Activated T-cell treated with anti-CD3 and anti-CD28 coated beads, Interleukin-2, amount 50 U/mL, for 72 hours (primary cell): ENCODE measurements around the gene UBE3C. TPM values are rescaled to one million over a fixed set of nuclear protein-coding genes. Genes with fewer than 3 reads are reported as not detected.
A peak's percentile ranks its signal among the peaks of the same experiment; 100 is the strongest.
"Not testable (repeated sequence)": the region's sequence is repeated elsewhere in the genome, so short reads cannot be mapped to it uniquely, and the experiment has no call there.

Experiments used
- ATAC-seq, 2 donors: fragments of 150-1000 bp; cut with Tn5 transposase; replicated peaks in 1 of 2; 2 replicates each; pipeline ENCODE4 v1.10.0; 2021; ENCODE audit warnings: moderate library complexity in 2 of 2, mild to moderate bottlenecking in 1 of 2
- DNase-seq, 2 donors: peaks; one replicate each; pipeline ENCODE4 v3.0.0; 2021 to 2022; ENCODE audit warnings: mixed read lengths in 1 of 2
- H3K27ac Mint-ChIP-seq: one replicate; pipeline ENCODE4 v1.8.0; 2022; ENCODE audit warnings: mild to moderate bottlenecking, moderate library complexity, mixed read lengths
- H3K27me3 Mint-ChIP-seq: one replicate; pipeline ENCODE4 v1.8.0; 2022; ENCODE audit warnings: low read depth, mixed read lengths
- H3K36me3 Mint-ChIP-seq, 2 donors: one replicate each; pipeline ENCODE4 v1.8.0; 2022; ENCODE audit warnings: mixed read lengths in 2 of 2, mild to moderate bottlenecking in 1 of 2; ENCODE audit not compliant: insufficient read depth in 2 of 2
- H3K4me1 Mint-ChIP-seq: one replicate; pipeline ENCODE4 v1.8.0; 2022; ENCODE audit warnings: low read depth, mixed read lengths
- H3K4me3 Mint-ChIP-seq, 2 donors: one replicate each; pipeline ENCODE4 v1.8.0; 2022; ENCODE audit warnings: mild to moderate bottlenecking in 2 of 2, mixed read lengths in 2 of 2, moderate library complexity in 2 of 2
- H3K9me3 Mint-ChIP-seq, 2 donors: one replicate each; pipeline ENCODE4 v1.8.0; 2022; ENCODE audit warnings: mixed read lengths in 2 of 2
- total RNA-seq, 2 donors: library from RNA; stranded (reverse); gene quantifications; one replicate each; pipeline ENCODE4 v1.2.3, GENCODE V29; 2022

UBE3C gene
- total RNA-seq, 2 donors from 2014 or later = 39.6 to 42.6 TPM

DNA sequence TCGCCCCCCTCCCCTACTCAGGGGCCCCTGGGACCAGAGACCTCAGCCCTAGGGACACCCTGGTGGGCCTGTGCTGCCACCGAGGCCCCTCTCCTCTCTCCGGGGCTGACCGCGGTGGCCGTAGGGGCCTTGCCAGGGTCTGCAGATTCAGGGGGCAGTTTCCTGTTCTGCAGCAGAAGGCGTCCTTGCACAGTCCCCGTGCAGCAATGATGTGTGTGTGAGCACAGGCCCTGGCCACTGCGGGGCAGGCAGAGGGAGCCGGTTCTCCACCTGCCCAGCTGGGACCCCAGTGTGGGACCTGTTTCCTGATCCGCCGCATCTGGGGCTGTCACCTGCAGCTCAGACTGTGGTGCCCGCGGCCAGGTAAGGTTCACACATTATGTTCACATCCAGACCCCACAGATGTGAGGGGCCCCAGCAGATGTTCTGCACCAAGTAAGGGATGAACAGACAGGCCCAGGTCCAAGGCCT is 137.4 kb downstream of the UBE3C start:
- Mint-ChIP-seq H3K4me3 (no peak overlapping the region), H3K27ac (no peak overlapping the region), H3K4me1 (peaks cover 20% of the 10 kb centered on the region), H3K36me3 (no peaks in the 10 kb centered on the region), H3K27me3 (peaks cover 23% of the 10 kb centered on the region), H3K9me3 (no peaks in the 10 kb centered on the region)
- DNase-seq = no peak
- no peak for ATAC-seq

DNA sequence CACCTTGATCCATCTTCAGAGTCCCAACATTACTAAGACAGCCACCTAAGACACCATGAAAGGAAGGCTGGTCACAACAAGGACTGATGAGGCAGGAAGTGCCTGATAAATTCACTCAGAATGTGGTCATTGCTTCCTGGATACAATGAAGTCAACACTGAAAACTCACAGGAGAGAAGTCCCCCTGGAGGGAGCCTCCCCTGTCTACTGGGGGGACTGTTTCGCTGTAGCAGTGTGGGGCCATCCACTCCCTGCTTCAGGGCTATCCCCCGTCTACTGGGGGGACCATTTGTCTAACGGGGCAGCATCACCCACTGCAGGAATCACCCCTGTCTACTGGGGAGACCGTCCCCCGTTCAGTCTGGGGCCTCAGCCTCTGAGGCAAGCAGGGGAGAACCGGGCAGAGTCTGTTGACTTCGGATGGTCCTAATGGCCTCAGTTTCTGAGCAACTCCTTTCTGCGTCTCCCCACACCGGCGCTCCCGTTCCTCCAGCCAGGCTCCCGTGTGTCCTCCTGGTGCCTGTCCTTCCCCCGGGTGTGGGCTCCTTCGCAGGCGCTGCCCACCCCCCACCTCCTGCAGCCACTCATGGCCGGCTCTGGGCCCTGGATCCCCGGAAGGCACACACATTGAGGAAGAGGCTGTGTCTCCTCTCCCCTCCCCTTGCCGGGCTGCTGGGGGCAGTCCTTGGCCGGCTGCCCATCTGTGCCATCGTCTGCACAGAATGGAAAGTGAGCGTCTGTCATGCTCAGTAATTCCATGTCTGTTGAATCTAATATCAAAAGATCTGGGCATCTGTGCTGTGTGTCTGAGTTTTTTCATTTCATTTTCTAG is 138.2 kb downstream of the UBE3C start:
- no peak overlapping the region for H3K27ac Mint-ChIP-seq
- no peak overlapping the region for H3K4me3 Mint-ChIP-seq
- DNase-seq (no peak), ATAC-seq (peak; percentile 33 to 63)
- H3K4me1 Mint-ChIP-seq = peaks cover 20% of the 10 kb centered on the region
- peaks cover 23% of the 10 kb centered on the region for H3K27me3 Mint-ChIP-seq
- no peaks in the 10 kb centered on the region for H3K36me3 Mint-ChIP-seq
- no peaks in the 10 kb centered on the region for H3K9me3 Mint-ChIP-seq

DNA sequence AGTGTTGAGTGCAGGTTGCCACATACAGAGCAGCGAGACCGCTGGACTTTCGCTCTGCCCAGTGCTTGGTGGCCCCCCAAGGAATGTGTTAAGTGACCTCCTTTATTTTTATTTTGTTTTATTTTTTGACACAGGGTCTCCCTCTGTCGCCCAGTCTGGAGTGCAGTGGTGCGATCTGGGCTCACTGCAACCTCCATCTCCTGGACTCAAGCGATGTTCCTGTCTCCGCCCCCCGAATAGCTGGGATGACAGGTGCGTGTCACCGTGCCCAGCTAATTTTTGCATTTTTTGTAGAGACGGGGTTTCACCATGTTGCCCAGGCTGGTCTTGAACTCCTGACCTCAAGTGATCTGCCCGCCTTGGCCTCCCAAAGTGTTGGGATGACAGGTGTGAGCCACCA is 138.8 kb downstream of the UBE3C start:
- not testable (repeated sequence) for H3K36me3 Mint-ChIP-seq, H3K4me3 Mint-ChIP-seq, H3K9me3 Mint-ChIP-seq, ATAC-seq, H3K27ac Mint-ChIP-seq, DNase-seq
- Mint-ChIP-seq H3K27me3 (peaks cover 23% of the 10 kb centered on the region), H3K4me1 (peaks cover 20% of the 10 kb centered on the region)

DNA sequence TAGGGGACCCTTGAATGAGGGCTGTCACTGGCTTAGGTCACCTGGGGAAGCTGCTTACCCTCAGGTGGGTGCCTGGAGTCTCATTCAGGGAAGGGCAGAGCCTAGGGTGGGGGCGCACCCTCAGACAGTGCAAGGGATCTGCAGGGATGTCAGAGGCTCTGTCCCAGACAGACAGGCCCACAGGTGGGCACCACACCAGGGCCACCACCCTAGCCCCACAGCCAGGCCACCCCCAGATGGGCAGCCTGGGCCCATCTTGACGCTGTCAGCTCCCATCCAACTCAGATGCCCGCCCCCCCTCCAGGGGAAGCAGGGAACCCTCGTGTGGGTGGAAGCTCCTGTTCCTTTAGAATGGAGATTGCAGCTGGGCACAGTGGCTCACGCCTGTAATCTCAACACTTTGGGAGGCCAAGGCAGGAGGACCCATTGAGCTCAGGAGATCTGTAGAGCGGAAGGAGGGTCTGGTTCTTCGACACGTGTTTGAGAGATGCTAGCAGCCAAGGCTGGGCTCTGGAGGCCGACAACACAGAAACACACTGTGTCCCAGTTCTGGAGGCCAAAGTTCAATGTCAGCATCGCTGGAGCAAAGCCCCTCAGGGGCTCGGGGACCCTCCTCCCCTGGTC is 139.6 kb downstream of the UBE3C start:
- Mint-ChIP-seq H3K4me1 (peaks cover 20% of the 10 kb centered on the region), H3K4me3 (peak overlapping the region in 1 of 2 donors; percentile 52), H3K9me3 (no peaks in the 10 kb centered on the region), H3K36me3 (no peaks in the 10 kb centered on the region), H3K27me3 (peaks cover 23% of the 10 kb centered on the region), H3K27ac (no peak overlapping the region)
- ATAC-seq = no peak
- DNase-seq = no peak

DNA sequence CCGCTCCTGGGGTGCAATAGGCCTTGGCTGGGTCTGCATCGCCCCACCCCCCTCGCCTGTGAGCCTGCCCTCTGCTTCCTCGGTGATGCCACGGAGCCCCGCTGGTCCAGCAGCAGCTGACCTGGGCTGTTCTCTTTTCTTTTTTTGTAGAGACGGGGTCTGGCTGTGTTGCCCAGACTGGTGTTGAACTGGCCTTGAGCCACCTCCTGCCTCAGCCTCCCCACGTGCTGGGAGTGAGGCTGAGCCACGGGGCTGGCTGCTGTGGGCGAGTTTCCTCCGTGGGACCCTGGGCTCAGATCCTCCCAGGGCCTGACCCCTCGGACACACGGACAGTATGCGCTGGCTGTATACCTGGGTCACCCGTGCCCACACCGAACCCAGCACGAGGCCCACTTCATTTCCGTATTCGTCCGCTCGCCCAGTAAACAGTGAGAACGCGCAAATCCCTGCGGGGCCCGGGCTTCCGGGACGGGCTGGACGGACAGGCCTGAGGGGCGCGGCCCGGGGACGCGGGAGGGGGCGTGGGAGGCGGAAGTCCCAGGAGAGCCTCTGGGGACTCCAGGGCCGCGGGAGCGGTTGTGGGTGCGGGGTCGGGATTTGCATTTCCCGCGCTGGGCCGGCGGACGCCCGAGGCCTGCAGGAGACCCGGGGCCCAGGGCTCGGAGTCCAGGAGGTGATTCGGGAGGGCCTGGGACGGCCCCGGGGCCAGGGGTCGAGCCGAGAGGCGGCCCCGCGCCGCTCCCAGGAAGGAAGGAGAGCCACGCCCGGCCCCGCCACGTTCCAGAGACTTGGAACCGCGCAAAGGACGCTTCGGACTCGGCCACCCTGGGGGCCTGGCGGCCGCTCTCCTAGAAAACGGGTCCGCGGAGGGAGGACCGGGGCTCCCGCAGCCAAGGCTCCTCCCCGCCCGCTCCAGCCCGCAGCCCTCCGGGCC is 140.3 kb downstream of the UBE3C start:
- Mint-ChIP-seq H3K9me3 (no peaks in the 10 kb centered on the region), H3K27me3 (peaks cover 23% of the 10 kb centered on the region), H3K4me1 (peaks cover 20% of the 10 kb centered on the region), H3K36me3 (no peaks in the 10 kb centered on the region), H3K4me3 (peak overlapping the region in 1 of 2 donors; percentile 20), H3K27ac (no peak overlapping the region)
- DNase-seq (no peak), ATAC-seq (no peak)

DNA sequence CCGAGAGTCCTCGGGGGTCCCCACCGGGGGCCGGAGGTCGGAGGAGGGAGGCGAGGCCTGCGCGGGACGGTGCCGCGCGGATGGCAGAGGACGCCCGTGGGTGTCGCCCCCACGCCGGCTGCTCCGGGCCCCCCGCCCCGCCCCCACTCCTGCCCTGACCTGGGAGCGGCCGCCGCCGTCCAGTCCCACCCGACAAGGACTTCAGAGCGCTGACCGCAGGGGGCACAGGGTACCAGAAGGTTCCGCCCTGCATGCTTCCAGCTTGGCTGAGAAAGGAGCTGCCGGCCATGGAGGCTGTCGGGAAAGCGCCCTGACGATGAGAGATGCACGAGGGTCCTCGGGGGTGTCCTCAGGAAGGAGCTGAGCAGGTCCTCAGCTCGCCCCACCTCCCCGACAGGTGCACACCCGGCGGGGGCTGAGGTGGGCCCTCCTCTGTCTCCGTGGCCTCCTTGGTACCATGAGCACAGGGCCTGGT is 141.1 kb downstream of the UBE3C start:
- no peaks in the 10 kb centered on the region for H3K9me3 Mint-ChIP-seq
- H3K27me3 Mint-ChIP-seq = peaks cover 23% of the 10 kb centered on the region
- peak overlapping the region in 1 of 2 donors; percentile 24 for H3K4me3 Mint-ChIP-seq
- H3K4me1 Mint-ChIP-seq = peaks cover 20% of the 10 kb centered on the region
- ATAC-seq (no peak), DNase-seq (no peak)
- no peak overlapping the region for H3K27ac Mint-ChIP-seq
- no peaks in the 10 kb centered on the region for H3K36me3 Mint-ChIP-seq

DNA sequence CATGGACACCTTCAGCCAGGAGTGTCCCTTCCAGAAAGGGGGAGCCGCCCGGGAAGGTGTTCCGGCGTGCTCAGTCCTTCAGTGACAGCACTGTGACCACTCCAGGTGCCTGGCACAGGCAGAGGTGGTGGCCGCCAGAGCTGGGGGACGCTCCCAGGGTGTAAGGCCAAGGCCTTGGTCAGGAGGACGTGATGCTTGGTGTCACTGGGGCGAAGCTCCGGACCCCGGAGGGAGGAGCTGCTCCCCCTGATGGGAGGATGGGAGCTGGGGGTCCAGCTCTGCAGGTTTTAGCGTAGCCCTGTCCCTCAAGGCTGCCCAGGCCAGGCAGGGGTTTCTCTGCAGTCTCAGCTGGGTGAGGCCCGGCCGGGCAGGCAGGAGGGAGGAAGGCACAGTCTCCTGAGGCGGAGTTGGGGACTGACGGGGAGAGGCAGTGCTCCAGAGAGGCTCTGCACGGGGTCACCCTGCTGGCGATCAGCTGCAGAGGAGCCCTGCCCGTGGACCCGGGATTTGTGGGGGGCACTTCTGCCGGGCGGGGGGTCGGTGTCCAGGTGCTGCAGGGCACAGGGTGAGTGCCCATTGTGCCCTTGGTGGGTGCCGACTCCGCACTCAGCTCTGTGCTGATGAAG is 141.6 kb downstream of the UBE3C start:
- Mint-ChIP-seq H3K36me3 (no peaks in the 10 kb centered on the region), H3K9me3 (no peaks in the 10 kb centered on the region), H3K4me1 (peaks cover 20% of the 10 kb centered on the region), H3K4me3 (peak overlapping the region in 1 of 2 donors; percentile 24), H3K27me3 (peaks cover 23% of the 10 kb centered on the region), H3K27ac (no peak overlapping the region)
- DNase-seq = no peak
- ATAC-seq = no peak

DNA sequence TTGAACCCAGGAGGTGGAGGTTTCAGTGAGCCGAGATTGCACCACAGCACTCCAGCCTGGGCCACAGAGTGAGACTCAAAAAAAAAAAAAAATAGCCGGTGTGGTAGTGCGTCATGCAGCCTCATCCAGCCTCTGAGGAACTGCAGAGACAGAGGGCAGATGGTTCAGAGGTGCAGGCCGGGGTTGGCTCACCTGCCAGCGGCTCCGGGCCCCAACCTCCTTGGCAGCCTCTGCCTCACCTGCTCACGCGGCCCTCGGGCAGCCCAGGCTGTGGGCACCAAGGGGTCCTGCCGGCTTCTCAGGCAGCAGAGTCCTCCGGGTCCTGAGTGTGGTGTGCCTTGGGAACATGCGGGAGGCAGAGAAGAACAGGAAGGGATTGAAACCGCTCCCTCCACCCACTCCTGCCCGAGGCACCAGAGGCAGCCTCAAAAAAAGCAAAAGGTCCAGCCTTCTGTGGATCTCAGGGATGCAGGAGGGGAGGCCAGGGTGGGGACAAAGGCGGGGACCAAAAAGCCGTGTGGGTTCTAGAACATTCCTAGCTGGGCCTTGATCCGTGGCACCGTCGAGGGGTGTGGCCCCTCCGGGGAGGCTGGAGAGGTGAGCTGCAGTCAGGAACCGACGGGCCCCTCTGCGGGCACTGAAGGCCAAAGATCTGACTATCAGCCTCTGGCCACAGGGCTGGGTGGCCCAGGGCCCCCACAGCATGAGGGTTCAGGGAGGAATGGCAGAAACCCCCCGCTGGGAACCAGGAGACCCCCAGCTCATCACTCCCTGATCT is 142.7 kb downstream of the UBE3C start:
- ATAC-seq = no peak
- Mint-ChIP-seq H3K9me3 (no peaks in the 10 kb centered on the region), H3K36me3 (no peaks in the 10 kb centered on the region), H3K4me1 (peaks cover 17% of the 10 kb centered on the region), H3K27me3 (peaks cover 23% of the 10 kb centered on the region), H3K27ac (no peak overlapping the region), H3K4me3 (no peak overlapping the region)
- DNase-seq = no peak

DNA sequence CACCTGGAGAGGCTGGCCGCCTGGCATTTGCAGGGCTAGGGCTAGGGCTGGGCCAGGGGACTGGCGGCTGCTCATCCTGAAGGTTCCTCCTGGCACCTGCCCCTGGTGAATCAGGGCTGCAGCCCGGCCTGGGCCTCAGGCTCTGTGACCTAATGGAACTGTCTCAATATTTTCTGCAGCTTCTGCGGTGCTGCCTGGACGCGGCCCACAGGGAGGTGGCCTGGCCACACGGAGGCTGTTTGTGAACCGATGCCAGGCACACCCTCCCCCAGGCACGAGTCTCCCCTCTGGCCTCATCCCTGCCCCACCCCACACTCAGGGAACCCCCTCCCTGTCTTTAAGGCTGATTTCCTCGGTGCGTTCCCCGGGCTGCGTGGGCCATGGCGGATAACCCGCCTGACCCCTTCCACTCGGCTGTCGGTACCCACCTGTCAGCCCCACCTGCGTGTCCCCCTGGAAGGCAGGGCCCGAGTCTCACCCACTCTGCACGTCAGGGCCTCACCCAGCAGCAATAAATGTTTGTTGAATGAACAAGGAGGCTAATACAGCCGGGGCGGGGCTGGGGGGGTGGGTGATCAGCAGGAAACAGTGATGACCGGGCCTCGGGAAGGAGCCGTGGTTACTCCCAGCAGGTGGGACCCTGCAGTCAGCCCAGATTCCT is 143.5 kb downstream of the UBE3C start:
- no peak for ATAC-seq
- peaks cover 23% of the 10 kb centered on the region for H3K27me3 Mint-ChIP-seq
- H3K27ac Mint-ChIP-seq = no peak overlapping the region
- no peaks in the 10 kb centered on the region for H3K9me3 Mint-ChIP-seq
- peaks cover 10% of the 10 kb centered on the region for H3K4me1 Mint-ChIP-seq
- DNase-seq = no peak
- H3K4me3 Mint-ChIP-seq = no peak overlapping the region
- H3K36me3 Mint-ChIP-seq = no peaks in the 10 kb centered on the region

DNA sequence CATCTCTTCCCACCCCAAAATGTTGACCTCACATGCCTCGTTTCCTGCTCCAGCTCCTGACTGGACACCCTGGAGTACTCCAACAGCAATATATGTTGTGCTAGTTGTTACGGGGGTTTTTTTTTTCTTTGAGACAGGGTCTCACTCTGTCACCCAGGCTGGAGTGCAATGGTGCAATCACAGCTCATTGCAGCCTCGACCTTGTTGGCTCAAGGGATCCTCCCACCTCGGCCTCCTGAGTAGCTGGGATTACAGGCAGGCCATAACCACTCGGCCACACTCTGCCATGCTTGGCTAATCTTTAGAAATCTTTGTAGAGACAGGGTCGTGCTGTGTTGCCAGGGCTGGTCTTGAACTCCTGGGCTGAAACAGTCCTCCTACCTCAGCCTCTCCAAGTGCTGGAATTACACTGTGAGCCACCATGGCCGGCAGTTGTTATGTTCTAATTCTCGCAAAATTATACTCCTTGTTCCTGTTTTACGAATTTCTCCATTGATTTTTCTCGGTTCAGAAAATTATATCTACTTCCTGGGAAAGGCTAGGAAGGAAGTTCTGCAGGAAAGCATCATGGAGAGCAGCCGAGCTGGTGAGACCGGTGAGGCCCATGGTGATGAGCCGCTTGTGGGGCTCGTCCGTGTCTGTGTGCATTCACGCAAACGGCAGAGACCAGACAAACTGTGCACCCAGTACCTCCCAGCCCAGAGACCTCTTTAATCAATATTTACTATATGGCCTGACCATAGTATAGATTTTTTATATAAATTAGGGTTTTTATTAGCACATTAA is 145.7 kb downstream of the UBE3C start:
- H3K36me3 Mint-ChIP-seq = no peaks in the 10 kb centered on the region
- ATAC-seq = no peak
- H3K9me3 Mint-ChIP-seq = no peaks in the 10 kb centered on the region
- DNase-seq = no peak
- H3K4me1 Mint-ChIP-seq = no peaks in the 10 kb centered on the region
- no peak overlapping the region for H3K4me3 Mint-ChIP-seq
- peaks cover 6% of the 10 kb centered on the region for H3K27me3 Mint-ChIP-seq
- H3K27ac Mint-ChIP-seq = no peak overlapping the region

DNA sequence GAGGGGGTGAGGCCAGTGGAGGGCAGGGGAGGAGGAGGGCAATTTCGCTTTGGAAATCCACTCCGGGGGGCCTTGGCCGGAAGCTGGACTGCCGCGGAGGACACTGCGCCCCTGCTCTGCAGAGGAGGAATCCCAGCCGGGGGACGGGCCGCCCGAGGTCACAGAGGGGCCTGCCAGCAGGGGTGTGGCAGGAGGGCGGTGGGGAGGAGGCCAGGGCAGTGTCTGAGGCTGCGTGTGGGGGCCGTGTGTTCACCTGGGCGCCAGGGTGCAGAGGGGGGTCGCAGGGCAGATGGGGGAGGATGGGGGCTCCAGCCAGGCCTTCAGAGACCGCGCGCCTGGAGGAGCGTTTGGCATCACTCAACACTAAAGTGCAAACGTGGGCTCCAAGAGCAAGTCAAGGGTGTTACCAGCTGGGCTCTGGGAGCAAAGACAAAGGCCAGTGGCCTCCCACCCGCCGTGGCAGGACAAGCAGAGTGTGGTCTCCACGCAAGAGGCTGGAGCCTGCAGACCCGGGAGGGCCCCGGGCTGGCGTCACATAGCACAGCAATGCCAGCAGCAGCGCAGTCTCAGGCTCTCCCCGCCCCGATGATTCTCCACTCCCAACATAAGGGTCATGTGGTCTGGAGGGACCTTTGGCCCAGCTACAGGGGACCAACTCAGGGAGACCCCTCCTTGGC is 152.8 kb downstream of the UBE3C start:
- no peaks in the 10 kb centered on the region for H3K36me3 Mint-ChIP-seq
- no peak for DNase-seq
- no peak for ATAC-seq
- H3K27me3 Mint-ChIP-seq = no peaks in the 10 kb centered on the region
- no peaks in the 10 kb centered on the region for H3K4me1 Mint-ChIP-seq
- no peak overlapping the region for H3K27ac Mint-ChIP-seq
- no peaks in the 10 kb centered on the region for H3K9me3 Mint-ChIP-seq
- no peak overlapping the region for H3K4me3 Mint-ChIP-seq
